GM12865 (cell line): ENCODE measurements around the gene RTTN.

Experiments used
- DNase-seq: peaks from one replicate; pipeline ENCODE4 v3.0.0; 2010; ENCODE audit warnings: low read depth
- H3K4me3 ChIP-seq: 2 replicates; pipeline ENCODE4 v1.5.1; 2011; ENCODE audit warnings: mild to moderate bottlenecking, low read depth, low read length, control low read depth
- CTCF ChIP-seq: IDR thresholded peaks from 2 replicates; pipeline ENCODE4 v1.5.1; 2011; ENCODE audit warnings: low read length, control low read depth, low read depth, inconsistent platforms; ENCODE audit not compliant: insufficient read depth; ENCODE audit errors: missing control alignments

The RTTN gene

DNA sequence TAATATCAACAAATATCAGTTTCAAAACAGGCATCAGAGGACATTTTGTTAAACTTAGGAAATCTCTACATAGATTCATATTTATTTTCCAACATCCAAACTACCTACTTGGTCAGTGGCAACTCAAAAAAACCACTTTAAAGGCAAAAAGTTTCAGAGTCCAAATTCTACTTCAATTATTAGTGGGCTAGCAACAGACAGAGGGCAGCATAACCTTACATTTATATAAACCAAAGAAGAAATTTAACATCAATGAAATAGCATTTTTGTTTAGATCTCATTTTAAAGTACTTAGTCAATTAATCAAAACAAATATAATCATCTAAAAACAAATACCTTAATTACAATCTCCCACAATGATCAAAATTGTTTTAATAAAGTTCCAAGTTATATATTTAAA is 33.3 kb downstream of the RTTN start:
- peak; percentile 17 for DNase-seq
- no peak overlapping the region for H3K4me3 ChIP-seq
- TF ChIP-seq CTCF: peak; percentile 1

GRCh38 chr18:70169747-70170146 is 35.7 kb downstream of the RTTN start:
- no peak overlapping the region for H3K4me3 ChIP-seq
- DNase-seq: no peak
- TF ChIP-seq CTCF: no peak

DNA sequence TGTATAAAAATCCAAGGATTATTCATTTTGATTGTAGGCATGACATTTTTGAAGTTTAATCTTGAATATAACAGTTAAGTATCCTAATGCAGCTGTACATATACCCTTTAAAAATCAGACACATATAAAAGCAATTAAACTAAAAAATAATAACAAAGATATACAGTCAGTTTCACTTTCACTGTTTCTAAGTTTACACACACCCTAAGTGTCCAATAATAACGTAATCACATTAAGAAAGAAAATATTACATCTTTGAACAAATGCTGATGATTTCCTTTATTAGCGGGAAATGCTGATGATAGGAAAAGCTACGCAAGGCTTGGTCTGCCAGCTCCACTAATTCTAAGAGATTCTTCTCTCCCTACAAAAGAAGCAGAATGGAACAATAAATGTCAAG is 38.8 kb downstream of the RTTN start:
- no peak overlapping the region for H3K4me3 ChIP-seq
- DNase-seq: no peak
- no peak for TF ChIP-seq CTCF

GRCh38 chr18:70165936-70166335 is 39.6 kb downstream of the RTTN start:
- DNase-seq: peak; percentile 47
- TF ChIP-seq CTCF: no peak
- H3K4me3 ChIP-seq: 0 out of 2 replicates have a peak overlapping the region, but pooled peaks have one; percentile 17

- TF ChIP-seq CTCF: no peak
- no peak overlapping the region for H3K4me3 ChIP-seq
- peak; percentile 16 for DNase-seq
Measured at GRCh38 chr18:70160073-70160678, 45.3 kb downstream of the RTTN start.

DNA sequence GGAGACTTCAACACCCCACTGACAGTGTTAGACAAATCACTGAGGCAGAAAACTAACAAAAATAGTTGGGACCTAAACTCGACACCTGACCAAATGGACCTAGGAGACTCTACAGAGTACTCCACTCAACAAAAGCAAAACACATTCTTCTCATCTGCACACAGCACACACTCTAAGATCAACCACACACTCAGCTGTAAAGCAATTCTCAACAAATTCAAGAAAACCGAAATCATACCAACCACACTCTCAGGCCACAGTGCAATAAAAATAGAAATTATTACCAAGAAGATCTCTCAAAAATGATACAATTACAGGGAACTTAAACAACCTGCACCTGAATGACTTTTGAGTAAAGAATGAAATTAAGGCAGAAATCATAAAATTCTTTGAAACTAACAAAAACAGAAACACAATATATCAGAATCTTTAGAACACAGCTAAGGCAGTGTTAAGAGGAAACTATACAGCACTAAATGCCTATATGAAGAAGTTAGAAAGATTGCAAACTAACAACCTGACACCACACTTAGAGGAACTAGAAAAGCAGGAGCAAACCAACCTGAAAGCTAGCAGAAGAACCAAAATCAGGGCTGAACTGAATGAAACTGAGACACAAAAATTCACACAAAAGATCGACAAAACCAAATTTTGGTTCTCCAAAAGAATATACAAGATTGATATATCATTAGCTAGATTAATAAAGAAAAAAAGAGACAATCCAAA is 46.3 kb downstream of the RTTN start:
- DNase-seq: peak; percentile 79

More for the DNA sequence above, 46.3 kb downstream of the RTTN start:
- peak overlapping the region; percentile 26 for H3K4me3 ChIP-seq
- no peak for TF ChIP-seq CTCF
